GM12874 (cell line): Measurements from ENCODE around the gene EZH1.

ENCODE experiments used
- CTCF ChIP-seq: IDR thresholded peaks from 2 replicates; pipeline ENCODE4 v1.5.1; 2011; ENCODE audit warnings: low read depth, mild to moderate bottlenecking, control low read depth, low read length, moderate library complexity; ENCODE audit not compliant: insufficient read depth

Gene EZH1

GRCh38 chr17:42665581-42666001, 79.2 kb downstream of the EZH1 start:
- TF ChIP-seq CTCF: no peak

- no peak for TF ChIP-seq CTCF
Measured at GRCh38 chr17:42660692-42661345, 84.0 kb downstream of the EZH1 start.

- no peak for TF ChIP-seq CTCF
Measured at GRCh38 chr17:42659079-42659931, 85.5 kb downstream of the EZH1 start, which contains the start of gene TUBG2. Gene TUBG2, plus strand, starts transcription at chr17:42659284. Its CDS starts 220 bp downstream, at chr17:42659504.

GRCh38 chr17:42657824-42658588, 86.8 kb downstream of the EZH1 start:
- no peak for TF ChIP-seq CTCF

- TF ChIP-seq CTCF: no peak
Measured at GRCh38 chr17:42655528-42655927, 89.3 kb downstream of the EZH1 start.

DNA sequence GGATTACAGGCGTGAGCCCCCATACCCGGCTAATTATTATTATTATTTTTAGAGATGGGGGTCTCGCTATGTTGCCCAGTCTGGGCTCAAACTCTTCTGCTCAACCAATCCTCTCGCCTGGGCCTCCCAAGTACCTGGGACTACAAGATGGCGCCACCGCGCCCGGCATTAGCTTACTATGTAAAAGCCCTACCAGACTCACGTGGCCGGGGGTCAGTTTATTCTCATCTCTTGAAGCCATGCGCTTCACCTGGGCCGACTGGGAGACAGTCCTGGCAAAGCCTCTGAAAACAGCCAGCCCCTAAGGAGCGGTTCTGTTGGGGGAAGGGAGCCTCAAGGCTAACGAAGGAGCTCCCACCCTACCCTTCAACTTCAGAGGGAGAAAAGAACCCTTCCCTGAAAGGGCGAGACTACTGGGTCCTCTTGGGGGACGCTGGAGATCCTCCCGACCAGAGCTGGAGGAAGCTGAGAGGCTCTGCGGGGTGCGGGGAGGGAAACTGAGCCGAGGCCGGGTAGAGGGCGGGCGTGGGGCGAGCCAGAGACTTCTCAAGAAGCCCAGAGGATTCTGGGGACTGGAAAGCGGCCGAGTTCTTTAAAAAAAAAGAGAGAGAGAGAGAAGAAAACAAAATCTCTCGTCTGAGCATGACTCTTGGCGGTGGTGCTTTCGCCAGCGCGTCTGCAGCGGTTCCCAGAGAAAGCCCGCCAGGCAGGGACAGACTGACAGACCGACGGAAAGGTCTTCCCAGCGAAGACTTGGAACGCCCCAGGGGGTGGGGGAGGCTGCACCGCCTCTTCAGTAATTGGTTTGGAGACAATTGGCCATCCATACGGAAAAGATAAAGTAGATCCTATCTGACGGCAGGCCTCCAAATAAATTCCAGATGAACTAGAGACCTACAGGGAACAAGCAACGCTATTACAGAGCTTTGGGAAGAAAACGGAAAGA, 91.4 kb downstream of the EZH1 start:
- TF ChIP-seq CTCF: no peak
